Left ventricle myocardium inferior (tissue), 1 donor: Measurements from ENCODE around the gene OR5M11. TPM values are rescaled to one million over a fixed set of nuclear protein-coding genes. Genes with fewer than 3 reads are reported as not detected.

Experiments used
- DNase-seq: peaks from one replicate; pipeline ENCODE4 v3.0.0-alpha.2; 2020
- H3K27ac ChIP-seq: fragments of 200-600 bp; replicated peaks from 2 replicates; pipeline ENCODE4 v1.8.0; 2021
- H3K27me3 ChIP-seq: fragments of 200-600 bp; 2 replicates; pipeline ENCODE4 v1.8.0; 2021; ENCODE audit warnings: low read depth
- H3K36me3 ChIP-seq: fragments of 200-600 bp; 2 replicates; pipeline ENCODE4 v1.8.0; 2021
- H3K4me1 ChIP-seq: fragments of 200-600 bp; 2 replicates; pipeline ENCODE4 v1.8.0; 2021
- H3K4me3 ChIP-seq: fragments of 200-600 bp; 2 replicates; pipeline ENCODE4 v1.8.0; 2021; ENCODE audit warnings: mild to moderate bottlenecking, moderate library complexity
- H3K9me3 ChIP-seq: fragments of 200-600 bp; replicated peaks from 2 replicates; pipeline ENCODE4 v1.8.0; 2021
- intact Hi-C: fragments of 100-400 bp; cut with micrococcal nuclease; formaldehyde crosslinking; loops from one replicate; pipeline ENCODE4 v1.11.0; 2022
- total RNA-seq: library from RNA; stranded (reverse); fragmentation: NEBNext Ultra II Directional; extraction: Animal tissue kit (Norgen Biotek cat#: 25700); gene quantifications from one replicate; pipeline ENCODE4 v1.2.1, GENCODE V29; 2021
- TF ChIP-seq, protein P1 (sequence below): fragments of 200-600 bp; IDR thresholded peaks from 2 replicates; pipeline ENCODE4 v1.8.0; 2021; ENCODE audit warnings: antibody characterized with exemption, mild to moderate bottlenecking, borderline replicate concordance
- donor health status: DM: no; HTN: yes; CAD: no; lungs with severe emphysema.

The OR5M11 gene
- total RNA-seq, 1 donor from 2014 or later: not detected

DNA sequence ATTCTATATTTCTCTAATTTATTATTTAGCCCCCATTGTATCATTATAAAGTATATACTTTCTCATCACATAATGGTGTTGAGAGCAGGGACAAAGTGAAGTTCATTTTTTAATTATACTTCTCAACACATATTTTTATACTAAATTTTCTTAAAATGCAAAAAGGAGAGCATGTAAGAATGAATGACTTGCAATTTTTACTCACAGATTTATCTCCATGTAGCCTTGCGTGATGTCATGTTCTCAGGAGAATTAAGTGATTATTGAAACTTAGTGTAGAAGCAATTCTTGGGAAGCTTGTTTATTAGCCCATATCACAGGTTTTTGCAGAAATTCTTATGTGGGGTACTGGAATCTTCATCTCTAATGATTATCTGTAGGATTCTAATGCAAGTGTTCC, 682 bp upstream of the OR5M11 start:
- Histone ChIP-seq H3K27ac (no peak overlapping the region), H3K36me3 (no peaks in the 10 kb centered on the region), H3K27me3 (no peaks in the 10 kb centered on the region), H3K4me1 (no peaks in the 10 kb centered on the region), H3K4me3 (no peak overlapping the region), H3K9me3 (peaks cover 14% of the 10 kb centered on the region)
- TF ChIP-seq, protein P1, sequence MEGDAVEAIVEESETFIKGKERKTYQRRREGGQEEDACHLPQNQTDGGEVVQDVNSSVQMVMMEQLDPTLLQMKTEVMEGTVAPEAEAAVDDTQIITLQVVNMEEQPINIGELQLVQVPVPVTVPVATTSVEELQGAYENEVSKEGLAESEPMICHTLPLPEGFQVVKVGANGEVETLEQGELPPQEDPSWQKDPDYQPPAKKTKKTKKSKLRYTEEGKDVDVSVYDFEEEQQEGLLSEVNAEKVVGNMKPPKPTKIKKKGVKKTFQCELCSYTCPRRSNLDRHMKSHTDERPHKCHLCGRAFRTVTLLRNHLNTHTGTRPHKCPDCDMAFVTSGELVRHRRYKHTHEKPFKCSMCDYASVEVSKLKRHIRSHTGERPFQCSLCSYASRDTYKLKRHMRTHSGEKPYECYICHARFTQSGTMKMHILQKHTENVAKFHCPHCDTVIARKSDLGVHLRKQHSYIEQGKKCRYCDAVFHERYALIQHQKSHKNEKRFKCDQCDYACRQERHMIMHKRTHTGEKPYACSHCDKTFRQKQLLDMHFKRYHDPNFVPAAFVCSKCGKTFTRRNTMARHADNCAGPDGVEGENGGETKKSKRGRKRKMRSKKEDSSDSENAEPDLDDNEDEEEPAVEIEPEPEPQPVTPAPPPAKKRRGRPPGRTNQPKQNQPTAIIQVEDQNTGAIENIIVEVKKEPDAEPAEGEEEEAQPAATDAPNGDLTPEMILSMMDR: no peak
- intact Hi-C loops: no loop called here
- DNase-seq: no peak

DNA sequence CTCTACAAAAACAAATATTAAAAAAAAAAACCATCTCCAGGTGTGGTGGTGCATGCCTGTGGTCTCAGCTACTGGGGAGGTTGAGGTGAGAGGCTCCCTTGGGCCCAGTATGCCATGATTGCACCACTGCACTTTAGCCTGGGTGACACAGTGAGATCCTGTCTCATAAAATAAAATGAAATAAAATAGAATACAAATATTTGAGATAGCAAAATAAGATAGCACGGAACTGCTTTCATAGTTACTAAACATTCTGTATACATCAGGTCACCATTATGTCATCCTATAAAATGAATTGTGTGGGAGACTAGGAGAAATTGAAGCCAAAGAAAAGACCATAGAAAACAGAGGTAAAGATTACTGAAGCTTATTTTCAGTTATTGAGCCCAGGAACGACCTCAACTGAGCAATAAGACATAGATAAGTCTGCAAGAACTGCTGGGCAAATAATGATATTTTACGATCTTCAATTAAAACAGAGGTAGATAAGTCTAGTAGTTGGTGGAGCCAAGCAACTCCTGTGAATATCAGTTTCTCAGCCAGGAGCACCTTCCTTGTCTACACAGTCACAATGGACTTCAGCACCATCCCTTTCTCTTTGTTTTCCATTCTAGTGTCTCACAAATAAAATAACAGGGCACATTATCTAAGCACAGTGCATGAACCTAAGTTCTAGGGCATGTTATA, 9.9 kb downstream of the OR5M11 start:
- TF ChIP-seq, protein P1: no peak
- Histone ChIP-seq H3K27ac (no peak overlapping the region), H3K27me3 (no peaks in the 10 kb centered on the region), H3K9me3 (peaks cover 9% of the 10 kb centered on the region), H3K36me3 (no peaks in the 10 kb centered on the region), H3K4me3 (no peak overlapping the region), H3K4me1 (no peaks in the 10 kb centered on the region)
- intact Hi-C loops: no loop called here
- no peak for DNase-seq

GRCh38 chr11:56531856-56532255, 11.2 kb downstream of the OR5M11 start:
- no peak for DNase-seq
- H3K27me3 ChIP-seq: no peaks in the 10 kb centered on the region
- no peak overlapping the region for H3K4me3 ChIP-seq
- H3K9me3 ChIP-seq: peaks cover 9% of the 10 kb centered on the region
- H3K4me1 ChIP-seq: no peaks in the 10 kb centered on the region
- no peaks in the 10 kb centered on the region for H3K36me3 ChIP-seq
- intact Hi-C loops: no loop called here
- H3K27ac ChIP-seq: no peak overlapping the region
- TF ChIP-seq, protein P1: no peak

DNA sequence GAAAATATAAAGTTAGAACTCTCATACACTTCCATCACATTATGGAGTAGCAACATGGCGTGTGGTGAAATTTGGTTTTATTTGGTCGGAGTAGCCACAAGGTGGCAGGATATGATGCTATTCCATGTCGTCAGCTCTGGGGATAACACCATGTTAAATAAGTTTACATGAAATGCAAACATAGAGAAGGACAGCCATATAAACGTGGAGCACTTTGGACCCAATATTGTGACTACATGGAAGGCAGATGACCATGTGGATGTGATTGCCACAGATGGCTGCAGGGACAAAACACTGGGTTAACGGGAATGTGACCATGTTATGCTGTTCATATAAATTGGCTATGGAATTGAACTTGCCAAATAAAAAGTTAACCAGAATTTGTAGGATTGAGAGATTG, 21.0 kb downstream of the OR5M11 start:
- no peaks in the 10 kb centered on the region for H3K9me3 ChIP-seq
- H3K27ac ChIP-seq: no peak overlapping the region
- no peaks in the 10 kb centered on the region for H3K4me1 ChIP-seq
- no peaks in the 10 kb centered on the region for H3K27me3 ChIP-seq
- no peak for DNase-seq
- intact Hi-C loops: no loop called here
- TF ChIP-seq, protein P1: no peak
- H3K4me3 ChIP-seq: no peak overlapping the region
- H3K36me3 ChIP-seq: no peaks in the 10 kb centered on the region

GRCh38 chr11:56513280-56513679, 29.8 kb downstream of the OR5M11 start:
- TF ChIP-seq, protein P1: no peak
- Histone ChIP-seq H3K27me3 (no peaks in the 10 kb centered on the region), H3K9me3 (no peaks in the 10 kb centered on the region), H3K36me3 (no peaks in the 10 kb centered on the region), H3K4me3 (no peak overlapping the region), H3K27ac (no peak overlapping the region), H3K4me1 (no peaks in the 10 kb centered on the region)
- intact Hi-C loops: no loop called here
- DNase-seq: no peak
